Islet precursor cell (in vitro differentiated cells): ENCODE data around the gene COMMD9.

ENCODE experiments used
- DNase-seq: peaks from one replicate; pipeline ENCODE4 v3.0.0-alpha.2; 2018

The COMMD9 gene

DNA sequence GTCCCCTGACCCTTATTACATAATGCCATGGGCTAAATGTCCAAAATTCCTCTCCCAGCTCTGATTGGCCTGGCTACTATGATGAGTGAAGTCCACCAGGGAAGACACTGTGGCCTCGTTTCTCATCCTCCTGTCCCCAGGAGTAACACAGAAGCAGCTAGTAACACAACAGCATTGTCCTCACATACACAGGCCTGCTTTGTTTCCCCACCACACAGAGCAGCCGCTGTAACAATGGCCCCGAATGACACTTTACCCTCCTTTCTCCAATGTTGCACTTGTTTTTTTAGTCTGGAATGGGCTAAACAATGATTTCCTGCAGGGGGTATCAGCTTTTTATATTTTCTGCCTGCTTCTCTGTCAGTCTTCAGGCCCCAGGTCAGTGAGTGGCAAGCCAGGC lies 6.7 kb upstream of the COMMD9 start, which contains the start of gene PRR5L:
PRR5L (plus strand) TSS at position 363 of the 400 bp plus-strand sequence. CDS start 104,834 bp downstream, outside the sequence.
- DNase-seq: no peak

DNA sequence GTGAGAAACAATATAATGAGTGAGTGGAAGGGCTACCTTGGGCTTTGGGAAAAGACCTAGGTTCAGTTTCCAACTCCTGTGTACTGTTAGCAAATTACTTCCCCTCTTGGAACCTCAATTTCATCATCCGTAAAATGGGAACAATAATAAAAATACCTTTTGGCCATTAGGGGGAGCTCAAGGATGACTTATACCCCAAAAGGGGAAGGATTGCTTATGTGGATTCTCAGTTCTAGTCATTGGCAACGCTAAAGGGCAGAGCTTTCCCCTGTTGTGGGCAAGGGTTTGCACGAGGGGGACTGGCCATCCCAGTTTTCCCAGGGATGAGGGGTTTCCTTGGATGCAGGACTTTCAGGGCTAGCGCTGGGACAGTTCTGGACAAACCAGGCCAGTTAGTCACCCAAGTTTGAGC lies 3.1 kb upstream of the COMMD9 start:
- DNase-seq: no peak

GRCh38 chr11:36288442-36289225 lies 590 bp downstream of the COMMD9 start:
- DNase-seq: no peak

DNA sequence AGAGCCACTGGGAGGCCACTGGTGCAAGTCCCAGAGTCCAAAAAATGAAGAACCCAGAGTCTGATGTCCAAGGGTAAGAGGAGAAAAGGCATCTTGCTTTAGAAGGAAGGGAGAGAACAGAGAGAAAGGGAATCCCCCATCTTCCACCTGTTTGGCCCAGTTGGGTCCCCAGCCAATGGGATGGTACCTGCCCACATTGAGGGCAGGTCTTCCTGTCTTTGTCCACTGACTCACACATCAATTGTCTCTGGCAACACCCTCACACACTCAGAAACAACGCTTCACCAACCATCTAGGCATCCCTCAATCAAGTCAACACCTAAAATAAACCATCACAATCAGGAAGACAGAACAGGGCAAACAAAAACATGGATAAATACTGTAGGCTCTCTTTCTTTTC lies 6.3 kb downstream of the COMMD9 start:
- no peak for DNase-seq

GRCh38 chr11:36281850-36282249 lies 7.4 kb downstream of the COMMD9 start:
- DNase-seq: no peak

DNA sequence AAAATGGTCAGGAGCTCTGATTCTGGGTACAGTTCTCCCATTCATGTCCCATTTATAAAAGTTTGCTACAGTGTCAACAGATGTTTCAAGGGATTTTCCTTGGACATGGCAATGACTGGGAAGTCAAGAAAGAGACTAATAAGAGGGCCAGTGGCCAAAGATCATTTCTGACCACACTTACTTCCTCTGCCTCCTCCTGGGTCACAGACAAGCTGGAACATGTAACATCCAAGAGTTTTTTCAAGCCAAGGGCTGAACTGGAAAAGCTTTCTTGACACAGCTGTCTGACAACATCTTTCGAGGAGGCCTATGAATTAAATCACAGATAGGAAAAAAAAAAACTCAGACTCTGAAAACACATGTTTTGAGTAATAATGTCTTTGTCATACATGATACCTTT lies 8.7 kb downstream of the COMMD9 start:
- DNase-seq: no peak

- peak; percentile 52 for DNase-seq
These were observed 10.5 kb downstream of the COMMD9 start for GRCh38 chr11:36278531-36279282.

DNA sequence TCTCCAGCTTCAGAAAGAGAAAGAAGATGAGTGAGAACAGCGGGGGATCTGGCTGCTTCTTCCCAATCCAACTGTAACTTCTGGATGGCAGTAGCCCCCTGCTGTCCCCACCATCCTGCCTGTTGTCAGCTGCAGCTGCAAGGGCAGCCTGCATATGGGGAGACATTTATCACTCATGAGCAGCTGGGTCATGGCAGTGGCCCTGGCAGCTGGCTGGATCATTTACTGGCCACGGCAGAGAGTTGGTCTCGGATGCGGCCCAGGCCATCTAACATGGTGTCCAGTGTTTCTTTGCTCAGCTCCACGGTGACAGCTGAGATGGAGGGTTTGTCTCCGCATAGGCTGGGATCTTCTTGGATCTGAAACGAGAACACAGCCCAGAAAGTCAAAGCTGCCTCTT lies 14.8 kb downstream of the COMMD9 start:
- peak; percentile 40 for DNase-seq

GRCh38 chr11:36273110-36273509 lies 16.1 kb downstream of the COMMD9 start:
- DNase-seq: peak; percentile 38

DNA sequence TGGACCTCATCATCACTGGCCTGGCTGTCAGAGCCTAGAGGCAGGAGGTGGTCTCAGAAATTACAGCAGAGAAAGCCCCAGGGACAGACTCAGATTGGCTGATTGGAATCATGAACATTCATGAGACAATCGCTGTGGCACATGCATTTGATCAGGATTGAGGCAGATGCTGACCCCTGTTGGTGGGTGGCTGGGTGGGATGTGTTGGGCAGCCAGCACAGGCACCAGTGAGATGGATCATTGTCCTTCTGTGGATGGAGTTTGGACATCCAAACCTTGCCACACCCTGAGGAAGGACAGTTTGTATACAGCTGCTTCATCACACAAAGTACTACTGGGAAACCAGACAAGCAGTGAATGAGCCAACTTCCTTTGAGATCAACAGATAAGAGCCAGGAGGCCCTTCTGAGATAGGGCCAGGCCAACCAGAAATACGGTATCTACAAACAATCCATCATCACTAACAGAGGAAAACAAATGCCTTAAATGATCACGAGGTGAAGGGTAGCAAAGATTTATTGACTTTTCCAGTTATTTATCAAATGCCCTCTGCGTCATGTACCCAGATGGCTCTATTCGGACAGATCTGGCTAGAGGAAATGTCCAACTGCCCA lies 17.3 kb downstream of the COMMD9 start:
- no peak for DNase-seq

DNA sequence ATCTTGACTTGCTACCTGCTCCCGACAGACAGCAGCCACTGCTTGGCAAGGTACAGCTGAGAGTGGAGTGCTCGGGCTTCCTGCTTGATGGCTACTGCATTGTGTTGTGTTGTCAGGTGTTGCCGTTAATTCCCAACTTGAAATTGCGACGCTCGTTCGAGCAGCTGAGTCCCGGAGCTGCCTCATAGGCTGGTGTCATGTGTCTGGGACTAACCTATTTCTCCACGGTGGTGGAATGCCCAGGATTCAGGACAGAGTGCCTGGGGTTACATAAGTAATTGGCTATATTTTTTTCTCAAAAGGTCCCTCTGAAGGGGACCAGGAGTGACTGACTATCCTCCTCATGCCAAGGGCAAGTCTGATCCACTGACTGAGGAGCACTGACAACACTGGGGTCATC lies 18.5 kb downstream of the COMMD9 start:
- DNase-seq: no peak

DNA sequence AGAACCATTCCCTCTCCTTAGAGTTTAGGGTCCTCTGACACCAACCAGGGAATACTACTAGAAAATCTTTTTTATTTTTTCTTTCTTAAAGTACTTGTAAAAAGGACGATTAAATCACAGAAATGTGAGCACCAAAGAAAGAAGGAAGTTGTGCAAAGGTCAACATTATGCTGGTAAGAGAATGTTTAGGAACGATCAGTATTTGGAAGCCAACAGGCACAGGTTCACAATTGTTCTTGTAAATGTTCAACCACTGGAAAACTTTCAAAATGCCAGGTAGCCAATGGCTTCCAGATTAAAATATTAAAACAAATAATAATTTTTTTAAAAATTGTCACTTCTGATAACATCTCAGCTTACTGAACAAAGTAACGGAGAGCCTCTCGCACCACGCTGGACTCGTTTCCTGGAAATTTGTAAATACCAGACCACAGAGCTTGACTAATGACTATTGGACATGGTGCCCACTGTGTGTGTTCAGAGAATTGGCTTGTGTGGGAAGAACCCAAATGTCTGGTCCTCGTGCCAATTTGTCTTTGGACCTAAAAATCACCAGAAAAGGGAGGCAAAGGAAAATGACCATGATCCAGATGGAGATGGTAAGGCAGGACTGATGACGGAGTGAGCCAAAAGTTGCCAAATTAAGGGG lies 20.8 kb downstream of the COMMD9 start:
- no peak for DNase-seq

- no peak for DNase-seq
These were observed 22.5 kb downstream of the COMMD9 start for GRCh38 chr11:36266767-36267166.

DNA sequence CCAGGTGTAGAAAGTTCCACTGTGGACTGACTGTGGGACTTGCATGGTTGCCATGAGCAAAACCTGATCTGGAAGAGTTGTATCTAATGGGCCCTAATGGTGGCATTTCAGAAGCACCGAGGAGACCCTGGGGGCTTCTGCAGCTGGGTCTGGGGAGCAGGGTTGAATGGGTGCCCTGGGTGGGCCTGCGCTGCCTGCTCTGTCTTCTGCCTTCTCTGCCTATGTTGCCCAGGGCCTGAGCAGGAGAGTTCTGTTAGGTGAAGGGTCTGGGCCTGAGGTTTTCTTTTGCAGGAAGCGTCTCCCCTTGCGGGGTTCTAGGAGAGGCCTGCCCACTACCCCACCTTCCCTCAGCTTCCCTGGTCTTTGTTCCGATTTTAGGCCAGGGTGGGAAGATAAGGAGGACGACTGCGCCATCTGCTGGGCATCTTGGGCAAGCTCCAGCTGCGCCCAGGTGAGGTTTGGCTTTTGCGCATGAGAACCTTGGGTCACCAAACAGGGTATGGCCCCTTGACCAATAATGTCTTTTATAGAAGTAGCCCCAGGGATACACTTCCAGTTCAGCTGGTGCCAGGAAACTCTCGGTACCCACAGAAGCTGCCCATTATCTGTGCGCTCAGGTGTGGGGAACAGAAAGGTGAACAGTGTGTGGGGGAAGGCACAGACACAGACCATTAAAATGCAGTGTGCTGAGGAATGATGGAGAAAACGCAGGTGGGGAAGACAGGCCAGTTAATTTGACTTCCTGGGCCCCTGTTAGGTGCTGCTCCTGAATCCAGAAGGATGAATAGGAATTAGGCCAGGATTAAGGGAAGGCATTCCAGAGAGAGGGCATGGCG lies 23.2 kb downstream of the COMMD9 start:
- peak; percentile 81 for DNase-seq

GRCh38 chr11:36264973-36265344 lies 24.3 kb downstream of the COMMD9 start:
- DNase-seq: no peak

GRCh38 chr11:36264011-36264972 lies 24.9 kb downstream of the COMMD9 start:
- DNase-seq: no peak

- DNase-seq: no peak
These were observed 28.1 kb downstream of the COMMD9 start for GRCh38 chr11:36261094-36261493.

- peak; percentile 90 for DNase-seq
These were observed 30.4 kb downstream of the COMMD9 start for GRCh38 chr11:36258730-36259360.

DNA sequence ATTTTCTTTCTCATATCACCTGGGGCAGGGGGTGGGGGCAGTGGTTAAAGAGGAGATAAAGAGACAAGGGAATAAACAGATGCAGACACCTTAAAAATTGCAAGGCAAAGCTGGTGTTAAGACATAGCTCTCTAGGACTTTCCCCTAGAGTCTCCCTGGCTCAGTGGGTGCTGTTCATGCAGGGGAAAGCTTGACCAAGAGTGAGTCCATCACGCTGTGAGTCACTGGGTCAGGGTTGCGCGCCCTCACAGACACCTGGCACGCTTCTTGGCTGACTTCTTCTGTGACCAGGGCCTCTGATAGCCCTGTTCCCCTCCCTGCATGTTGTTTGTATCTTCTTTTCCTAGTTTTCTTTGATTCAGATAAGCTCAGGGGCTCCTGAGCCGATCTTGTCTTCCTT lies 31.9 kb downstream of the COMMD9 start:
- DNase-seq: no peak

DNA sequence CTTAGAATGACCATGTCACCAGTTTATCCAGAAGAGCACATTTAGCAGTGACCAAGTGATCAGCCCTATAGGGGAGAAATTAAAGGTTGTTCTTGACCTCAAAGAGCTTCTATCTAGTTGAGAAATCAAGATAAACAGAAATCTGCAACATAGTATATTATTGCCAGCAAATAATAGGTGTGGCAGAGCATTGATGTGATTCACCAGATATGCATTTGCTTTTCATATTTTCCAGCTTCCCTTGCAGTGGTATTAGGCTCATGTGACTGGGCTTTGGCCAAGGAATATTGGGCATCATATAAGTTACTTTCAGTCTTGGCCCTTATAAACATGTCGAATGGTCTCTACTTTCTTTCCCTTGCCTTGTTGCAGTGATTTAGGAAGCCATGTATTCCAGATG lies 34.5 kb downstream of the COMMD9 start:
- DNase-seq: no peak

- no peak for DNase-seq
These were observed 36.0 kb downstream of the COMMD9 start for GRCh38 chr11:36253238-36253637.
